Activated T-helper 9 cell treated with anti-CD3 and anti-CD28 coated beads, Interleukin-2, amount 50 U/mL, for 16 hours (primary cell): ENCODE measurements around the gene KRT81.
"Not testable (repeated sequence)": the region's sequence is repeated elsewhere in the genome, so short reads cannot be mapped to it uniquely, and the experiment has no call there.

Source experiments
- DNase-seq: peaks from one replicate; pipeline ENCODE4 v3.0.0-alpha.2; 2020; ENCODE audit warnings: low read depth

The KRT81 gene

DNA sequence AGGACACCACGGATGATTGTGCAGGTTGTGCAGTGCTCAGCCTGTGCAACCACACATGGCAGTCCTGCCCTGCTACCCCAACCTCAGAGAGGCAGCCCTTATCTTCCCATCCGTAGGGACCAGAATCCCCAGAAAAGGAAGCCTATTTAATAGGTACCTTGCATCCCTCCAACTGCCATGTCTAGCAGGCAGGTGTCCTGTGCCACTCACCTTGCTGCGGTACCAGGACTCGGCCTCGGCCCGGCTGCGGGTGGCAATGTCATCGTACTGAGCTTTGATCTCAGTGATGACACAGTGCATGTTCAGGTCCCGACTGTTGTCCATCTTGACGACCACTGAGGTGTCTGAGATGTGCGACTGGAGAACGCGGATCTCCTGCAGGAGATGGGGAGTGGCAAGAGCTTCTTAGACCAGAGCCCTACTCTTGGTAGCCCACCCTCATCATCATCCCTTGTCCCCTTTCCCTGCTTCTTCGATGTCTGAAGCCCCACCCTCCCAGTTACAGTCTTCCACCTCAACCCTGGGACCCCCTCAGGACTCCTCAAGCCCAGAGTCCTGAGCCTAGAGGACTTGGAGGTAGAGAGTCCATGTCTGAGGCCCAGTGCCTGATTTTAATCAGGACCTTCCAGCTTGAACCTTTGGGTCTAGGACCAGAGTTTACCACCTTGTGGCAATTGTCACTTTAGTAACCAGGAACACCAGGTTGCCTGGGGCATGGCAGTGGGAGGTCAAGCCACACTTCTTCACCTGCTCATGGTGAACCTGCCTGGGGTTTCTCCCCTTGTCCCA is 37.7 kb downstream of the KRT81 start:
- no peak for DNase-seq

DNA sequence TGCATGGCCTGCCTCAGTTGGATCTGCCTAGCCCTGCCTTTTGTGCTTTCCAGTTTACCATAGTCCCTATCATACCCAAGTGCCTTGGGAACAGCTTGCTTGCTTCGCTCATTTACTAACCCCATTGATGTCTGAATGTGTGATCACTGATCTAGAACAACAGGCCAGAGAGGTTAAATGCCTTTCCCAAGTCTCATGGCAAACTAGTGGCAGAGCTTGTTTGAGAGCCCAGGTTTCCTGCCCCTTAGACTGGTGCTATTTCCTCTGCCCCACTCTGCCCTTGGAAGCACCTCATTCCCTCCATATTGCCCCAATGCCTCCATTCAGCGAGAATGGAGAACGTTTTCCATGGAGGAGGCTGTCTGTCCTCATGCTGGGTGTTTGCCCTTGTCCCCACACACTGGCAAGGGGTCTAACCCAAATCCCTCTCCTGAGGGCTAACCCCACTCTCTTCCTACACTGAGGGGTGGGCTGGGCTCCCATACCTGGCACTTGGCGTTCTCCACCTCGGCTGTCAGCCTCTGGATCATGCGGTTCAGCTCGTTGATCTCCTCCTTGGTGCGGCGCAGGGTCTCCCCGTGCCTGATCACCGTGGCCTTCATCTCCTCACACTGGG is 38.5 kb downstream of the KRT81 start:
- no peak for DNase-seq

DNA sequence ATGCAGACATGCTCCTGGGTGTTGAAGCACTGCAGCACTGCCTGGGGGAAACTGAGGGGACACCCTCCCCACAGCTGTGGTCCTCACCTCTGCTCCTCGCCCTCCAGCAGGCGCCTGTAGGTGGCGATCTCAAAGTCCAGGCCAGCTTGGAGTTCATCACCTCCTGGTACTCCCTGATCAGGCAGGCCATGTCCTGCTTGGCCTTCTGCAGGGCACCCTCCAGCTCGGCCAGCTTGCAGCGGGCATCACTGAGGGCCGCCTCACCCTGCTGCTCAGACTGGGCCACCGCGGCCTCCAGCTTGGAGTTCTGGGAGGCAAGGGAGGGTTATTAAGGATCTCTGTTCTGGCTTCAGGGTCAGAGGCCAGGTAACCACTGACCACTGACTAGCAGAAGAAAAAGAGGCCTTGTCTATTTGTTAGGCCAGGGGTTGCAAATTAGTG is 39.1 kb downstream of the KRT81 start:
- not testable (repeated sequence) for DNase-seq

DNA sequence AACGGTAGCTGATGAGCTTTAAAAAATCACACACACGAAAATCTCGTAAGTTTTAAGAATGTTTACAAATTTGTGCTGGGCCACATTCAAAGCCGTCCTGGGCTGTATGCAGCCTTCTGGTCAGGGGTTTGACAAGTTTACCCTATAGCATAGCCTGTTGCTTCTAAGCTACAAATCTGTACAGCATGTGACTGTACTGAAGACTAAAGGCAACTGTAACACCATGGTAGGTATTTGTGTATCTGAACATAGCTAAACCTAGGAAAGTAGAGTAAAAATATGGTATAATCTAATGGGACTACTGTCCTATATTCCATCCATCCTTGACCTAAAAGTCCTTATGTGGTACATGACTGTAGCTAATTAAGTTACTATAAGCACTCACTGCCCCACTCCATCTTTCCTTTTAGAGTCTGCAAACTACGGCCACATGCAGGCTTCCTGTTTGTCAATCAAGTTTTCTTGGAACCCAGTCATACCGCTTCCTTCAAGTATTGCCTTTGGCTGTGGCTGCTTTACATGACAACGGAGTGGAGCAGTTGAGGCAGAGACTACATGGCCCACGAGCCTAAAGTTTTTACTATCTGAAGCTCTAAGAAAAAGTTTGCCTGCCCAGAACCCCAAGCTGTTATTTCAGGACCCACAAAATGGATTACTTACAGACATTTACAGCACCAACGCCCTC is 39.8 kb downstream of the KRT81 start:
- DNase-seq: no peak

DNA sequence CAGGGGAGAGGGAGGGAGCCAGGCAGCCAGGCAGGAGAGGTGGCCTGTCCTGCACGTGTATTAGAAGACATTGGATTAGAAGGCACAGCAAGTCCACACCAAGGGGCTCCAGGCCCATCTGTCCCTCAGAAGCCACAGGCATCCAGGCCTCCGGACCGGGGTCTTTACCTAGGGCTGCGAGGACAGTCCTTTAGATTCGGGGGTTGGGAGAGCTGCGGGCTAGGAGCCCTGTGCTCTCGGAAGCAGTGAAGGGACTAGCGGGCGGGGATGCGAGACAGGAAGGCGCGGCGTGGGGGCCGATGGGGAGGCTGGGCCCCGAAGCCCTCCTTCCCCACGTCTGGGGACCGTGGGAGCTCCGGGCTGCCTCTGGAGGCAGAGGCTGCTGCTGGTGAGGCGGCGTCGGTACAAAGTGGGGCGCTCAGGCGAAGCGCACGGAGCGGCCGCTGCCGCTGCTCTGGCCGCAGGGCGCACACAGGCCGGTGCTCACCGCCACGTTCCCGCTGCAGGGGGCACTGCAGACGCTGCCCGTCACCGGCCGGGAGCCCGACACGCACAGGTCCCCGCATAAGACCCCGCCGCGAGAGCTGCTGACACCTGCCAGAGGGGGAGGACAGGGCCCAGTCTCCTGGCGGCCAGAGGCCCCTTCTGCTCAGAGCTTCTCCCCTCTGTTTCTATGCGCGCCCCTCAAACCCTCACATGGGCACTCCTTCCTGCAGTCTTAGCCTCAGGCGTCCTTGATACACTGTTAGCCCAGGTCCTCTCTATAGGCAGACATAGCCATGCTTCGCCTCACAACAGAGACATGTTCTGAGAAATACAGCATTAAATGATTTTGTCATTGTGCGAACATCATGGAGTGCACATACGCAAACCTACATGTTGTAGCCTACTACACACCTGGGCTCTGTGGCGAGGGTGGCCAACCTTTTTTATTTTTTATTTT is 41.0 kb downstream of the KRT81 start:
- no peak for DNase-seq

DNA sequence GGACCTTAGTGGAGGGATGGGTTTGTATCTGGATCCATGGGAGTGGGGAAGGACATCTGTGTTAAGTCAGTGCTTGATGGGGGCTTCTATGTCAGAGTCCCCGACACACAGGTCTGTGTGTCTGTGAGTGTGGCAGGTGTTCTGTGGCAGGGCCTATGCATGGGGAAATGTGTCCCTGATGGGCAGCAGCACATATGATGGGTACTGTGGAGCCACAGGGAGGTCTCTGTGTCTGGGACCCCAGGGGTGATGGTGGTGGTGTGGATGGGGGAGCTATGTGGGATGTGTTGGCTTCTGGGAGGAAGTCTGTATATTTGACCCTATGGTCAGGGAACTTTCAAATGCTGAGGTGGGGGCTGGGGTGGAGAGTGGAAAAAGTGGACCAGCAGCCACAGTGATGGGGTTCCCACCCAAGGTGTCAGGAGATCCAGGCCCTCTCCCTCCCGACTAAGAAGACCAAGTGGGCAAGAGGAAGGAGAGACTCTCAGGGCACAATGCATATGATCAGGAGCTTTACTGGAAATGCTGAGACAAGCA is 41.8 kb downstream of the KRT81 start:
- DNase-seq: no peak

DNA sequence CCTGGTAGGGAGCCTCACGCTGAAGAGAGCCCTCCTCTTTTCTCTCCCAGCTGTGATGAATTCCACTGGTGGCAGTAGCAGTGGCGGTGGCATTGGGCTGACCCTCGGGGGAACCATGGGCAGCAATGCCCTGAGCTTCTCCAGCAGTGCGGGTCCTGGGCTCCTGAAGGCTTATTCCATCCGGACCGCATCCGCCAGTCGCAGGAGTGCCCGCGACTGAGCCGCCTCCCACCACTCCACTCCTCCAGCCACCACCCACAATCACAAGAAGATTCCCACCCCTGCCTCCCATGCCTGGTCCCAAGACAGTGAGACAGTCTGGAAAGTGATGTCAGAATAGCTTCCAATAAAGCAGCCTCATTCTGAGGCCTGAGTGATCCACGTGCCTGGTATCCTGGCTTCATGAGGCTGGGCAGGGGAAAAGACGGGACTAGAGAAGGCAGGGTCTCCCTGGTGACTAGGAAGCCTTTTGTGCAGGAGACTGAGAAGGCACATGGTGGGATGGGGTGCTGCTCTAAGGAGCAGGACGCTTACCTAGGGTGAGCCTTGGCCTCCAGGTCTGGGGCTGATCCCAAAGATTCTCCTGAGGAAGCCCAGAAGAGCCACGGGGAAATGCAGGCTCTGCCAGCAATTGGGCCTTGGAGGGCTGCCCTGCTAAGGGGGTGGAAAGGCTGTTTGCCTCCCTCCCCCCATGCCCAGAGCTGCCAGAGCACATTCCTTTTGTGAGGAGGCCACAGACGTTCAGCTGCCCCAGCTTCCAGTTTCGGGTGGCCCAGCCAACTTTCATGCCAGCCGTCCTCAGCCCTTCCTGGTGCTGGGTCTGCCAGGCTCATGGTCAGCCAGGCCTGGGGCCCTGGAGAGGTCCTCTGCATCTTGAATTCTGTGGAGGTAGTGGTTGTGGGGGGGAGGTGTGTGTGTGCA is 42.5 kb downstream of the KRT81 start:
- no peak for DNase-seq

DNA sequence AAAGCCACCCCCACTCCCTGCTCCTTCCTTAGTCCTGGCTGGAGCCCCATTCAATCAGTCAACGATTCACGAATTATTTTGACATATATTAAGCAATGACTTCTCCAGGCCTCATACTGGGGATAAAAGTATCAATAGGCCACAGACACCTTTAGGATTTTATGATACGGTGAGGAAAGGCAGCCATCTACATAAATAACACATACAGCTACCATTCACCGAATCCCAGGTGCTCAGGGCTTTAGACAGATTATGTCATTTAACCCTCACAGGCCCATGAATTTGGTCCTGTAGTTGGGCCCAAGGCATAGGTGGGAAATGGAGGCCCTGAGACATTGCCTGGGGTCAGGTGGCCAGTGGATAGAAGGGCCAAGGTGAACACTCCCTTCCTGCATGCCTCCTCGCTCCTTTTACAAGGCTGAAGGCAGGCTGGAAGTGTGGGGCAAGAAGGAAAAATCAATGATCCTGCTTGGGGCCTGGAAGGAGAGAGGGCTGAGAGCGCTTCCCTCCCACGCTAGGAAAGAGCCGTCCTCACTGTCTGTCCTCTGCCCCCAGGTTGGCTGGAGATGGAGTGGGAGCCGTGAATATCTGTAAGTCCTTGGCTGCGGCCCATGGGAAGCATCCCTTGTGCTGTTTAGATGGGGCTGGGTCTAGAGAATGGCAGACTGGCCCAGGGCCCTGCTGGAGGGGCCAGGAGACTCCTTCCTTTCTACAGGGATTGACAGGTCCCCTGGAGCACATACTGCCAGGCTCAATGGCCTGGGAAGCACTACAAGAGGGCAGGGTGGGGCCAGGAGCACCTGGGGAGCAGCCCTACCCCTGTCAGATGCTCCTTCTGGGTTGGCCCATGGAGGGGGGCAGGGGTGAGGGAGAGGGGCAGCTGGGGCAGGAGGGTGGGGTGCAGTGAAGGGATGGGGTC is 43.5 kb downstream of the KRT81 start:
- DNase-seq: no peak

DNA sequence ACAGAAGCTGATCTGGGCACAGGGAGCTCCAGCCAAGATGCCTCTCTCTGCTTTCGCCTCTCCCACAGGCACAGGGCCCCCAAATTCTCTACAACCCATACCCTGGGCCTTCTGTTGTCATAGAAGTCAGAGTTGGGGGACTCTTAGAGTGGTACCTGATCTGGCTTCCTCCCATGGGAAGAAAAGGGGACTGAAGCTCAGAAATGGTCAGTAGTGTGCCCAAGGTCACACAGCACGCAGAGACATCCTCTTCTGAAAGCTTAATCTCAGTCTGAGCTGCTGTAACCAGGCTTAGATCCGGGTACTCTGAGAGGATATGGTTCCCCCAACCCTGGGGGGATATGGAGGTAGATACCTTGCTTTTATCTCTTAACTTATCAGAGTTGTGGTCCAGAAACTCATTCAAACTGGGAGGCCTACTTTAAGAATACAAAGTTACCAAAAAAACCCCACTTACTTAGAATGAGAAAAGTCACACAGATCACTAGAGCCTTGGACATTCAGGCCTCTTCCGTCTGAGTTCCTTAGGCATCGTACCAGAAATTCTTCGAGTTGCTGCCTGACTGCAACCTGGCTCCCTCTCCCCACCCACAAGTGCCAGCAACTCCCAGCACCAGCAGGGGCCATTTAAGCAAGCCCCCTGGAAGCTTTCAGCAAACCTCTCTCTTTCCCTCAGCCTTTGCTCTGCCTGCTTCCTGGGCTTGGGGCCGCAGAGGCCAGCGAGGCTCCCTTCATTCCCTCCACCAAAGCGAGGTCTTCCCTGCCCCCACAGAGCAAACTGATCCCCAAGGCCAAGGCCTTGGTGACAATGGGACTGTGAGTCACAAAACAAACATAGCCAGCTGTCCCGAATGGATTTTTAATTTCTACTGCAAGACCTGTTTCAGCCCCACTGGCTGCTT is 44.4 kb downstream of the KRT81 start:
- no peak for DNase-seq

DNA sequence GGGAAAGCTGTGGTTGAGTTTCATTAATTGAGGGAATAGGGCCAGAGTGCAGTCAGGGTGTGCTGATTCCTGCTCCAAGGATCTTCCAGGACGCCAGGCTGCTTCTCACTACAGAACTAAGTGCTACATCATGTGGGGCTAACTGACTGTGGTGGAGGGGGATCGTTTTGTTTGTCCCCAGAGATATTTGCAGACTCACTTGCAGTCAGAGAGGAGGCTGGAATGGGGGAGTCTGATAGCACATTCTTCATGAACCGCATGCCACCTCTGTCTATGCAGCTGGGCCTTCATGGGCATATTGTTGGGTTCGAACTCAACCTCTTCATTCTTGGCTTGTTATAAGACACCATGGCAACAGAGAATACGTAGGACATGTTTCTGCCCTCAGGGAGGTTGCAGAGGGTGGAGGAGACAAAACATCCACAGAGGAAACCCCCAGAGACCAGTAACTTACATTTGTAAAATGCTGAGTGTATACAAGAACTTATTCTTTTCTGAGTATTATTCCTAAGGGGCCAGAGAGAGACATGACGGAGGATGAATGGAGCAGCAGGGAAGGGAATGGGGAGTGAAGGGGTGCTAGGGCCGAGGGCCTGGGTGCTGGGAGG is 45.3 kb downstream of the KRT81 start:
- no peak for DNase-seq

DNA sequence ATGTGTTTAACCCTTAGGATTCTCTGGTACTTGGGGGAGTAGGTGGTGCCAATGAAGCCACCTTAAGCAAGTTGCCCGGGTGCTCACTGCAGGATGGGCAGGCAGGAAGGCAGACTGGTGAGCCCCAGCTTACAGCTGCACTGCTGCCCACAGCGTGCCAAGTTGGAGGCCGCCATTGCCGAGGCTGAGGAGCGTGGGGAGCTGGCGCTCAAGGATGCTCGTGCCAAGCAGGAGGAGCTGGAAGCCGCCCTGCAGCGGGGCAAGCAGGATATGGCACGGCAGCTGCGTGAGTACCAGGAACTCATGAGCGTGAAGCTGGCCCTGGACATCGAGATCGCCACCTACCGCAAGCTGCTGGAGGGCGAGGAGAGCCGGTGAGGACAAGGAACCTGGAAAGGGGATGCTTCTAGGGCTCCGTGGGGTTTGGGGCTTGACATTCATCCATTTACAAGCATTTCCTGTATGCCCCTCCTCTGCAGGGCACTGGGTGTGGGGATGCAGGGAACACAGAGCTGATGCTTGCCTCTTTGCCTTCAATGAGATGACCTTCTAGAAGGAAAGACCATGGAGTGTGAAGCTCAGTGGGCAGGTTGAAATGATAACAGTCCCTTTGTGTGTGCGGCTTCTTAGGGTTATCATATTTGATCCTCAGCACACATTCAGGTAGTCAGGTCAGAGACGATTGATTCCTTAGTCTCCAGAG is 45.9 kb downstream of the KRT81 start:
- no peak for DNase-seq

DNA sequence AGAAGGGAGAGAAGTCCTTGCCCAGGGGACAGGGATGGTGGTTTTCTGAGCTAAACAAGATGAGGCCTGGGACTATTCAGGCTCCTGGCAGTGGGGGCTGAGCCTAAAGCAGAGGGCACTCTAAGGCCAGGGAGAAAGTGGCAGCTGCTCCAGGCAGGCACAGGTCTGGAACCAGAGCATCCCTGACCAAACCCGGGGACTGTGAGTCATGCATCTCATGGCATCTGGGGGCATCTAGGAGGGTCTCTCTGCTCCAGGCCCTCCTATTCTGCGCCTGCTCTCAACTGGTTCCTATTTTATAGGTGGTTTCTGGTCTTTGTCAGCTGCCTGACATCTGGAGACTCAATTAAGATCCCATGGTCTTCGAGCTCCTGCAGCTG is 46.7 kb downstream of the KRT81 start:
- no peak for DNase-seq

DNA sequence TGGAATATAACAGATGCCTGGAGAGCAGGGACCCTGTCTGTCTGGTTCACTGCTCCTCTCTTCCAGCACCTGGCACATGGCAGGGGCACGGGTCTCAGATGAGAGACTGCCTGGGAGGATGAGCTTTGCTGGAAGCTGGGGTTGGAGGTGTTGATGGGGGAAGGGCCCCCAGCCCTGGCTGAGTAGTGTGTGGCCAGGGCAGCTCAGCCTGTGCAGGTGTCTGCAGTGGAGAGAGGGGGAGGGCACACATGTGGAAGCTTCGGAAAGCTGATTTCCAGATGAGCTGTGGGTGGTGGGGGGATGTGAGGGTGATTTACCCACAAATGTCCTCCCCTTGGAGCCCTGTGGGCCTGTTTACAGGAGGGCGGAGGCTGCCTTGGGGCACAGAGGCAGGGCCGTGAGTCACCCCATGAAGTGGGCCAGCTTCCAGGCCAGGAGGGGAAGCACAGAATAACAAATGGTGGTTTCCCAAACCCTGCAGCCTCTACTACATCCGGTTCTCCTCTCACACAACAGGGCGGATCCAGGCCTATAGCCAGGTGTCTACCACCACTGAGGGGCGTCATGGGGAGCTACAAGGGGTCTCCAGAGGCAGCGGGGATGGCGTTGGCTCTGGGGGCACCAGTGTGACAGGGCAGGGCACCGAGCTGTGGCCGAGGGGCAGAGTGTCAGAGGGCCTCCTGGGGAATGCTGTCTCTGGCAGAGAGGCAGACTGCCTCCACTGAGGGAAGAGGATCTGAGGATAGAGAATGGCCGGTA is 47.3 kb downstream of the KRT81 start:
- peak; percentile 41 for DNase-seq

DNA sequence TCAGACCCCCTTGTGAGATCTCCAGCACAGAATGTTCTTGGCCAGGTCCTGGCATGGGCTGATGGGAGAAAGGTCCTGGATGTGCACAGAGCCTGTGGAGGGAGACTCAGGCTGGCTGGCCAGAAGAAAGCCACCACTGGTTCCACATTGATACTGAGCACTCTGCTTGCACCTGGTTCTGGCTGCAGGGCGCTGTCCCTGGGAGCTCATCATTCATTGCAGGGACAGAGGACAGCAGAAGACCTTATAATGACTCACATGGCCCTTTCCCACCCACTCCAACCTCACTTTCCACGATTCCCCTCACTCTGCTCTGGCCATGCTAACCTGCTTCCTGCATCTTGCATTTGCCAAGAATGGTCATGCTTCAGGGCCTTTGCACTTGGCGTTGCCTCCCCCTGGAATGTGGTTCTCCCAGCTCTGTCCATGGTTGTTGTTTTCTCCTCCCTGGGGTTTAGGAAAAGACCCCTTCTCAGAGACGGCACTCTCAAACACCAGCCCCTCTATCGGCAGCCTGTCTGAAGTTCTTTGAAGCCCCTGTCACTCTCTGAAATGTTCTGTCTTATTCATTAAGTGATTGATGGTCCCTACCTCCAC is 48.0 kb downstream of the KRT81 start:
- DNase-seq: no peak

DNA sequence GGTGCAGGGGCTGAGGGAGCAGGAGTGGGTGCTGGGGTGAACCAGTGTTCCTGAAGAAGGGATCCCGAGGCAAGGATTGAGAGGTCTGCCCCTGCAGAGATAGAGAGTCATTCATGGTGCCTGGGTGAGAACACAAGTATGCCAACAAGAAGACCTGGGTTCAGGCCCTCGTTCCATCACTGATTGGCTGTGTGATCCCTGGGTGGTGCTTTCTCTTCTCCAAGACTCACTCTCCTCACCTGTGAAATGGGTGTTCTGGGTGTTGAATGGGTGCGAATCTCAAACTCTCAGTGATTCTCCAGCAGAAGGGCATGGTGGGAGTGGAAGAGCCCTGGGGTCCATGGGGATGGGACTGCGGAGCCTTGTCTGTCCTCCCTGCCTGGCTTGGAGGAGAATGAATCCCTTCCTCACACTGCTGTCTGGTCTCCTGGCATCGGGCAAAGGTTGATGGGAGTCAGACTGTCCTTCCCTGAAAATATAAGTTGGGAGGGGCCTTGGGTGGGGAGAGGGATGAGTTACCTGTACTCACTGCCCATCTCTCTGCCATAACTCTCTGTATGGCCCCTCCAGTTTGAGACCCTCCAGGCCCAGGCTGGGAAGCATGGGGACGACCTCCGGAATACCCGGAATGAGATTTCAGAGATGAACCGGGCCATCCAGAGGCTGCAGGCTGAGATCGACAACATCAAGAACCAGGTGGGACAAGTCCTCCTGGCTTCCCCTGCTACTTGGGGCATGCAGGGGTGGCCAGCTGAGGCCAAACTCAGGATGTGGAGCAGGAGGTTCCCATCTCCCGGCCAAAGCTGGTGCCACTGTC is 48.7 kb downstream of the KRT81 start:
- no peak for DNase-seq
